HepG2 (cell line): Measurements from ENCODE around the gene DLEC1. TPM values are rescaled to one million over a fixed set of nuclear protein-coding genes. Genes with fewer than 3 reads are reported as not detected.

Experiments
- EHMT2 ChIP-seq: fragments of 200-600 bp; sonication (generic); IDR thresholded peaks from 2 replicates; pipeline ENCODE4 v1.7.0; 2017; ENCODE audit warnings: antibody characterized with exemption, low read depth, low read length, borderline replicate concordance
- FLYWCH1 ChIP-seq: sonication (generic); formaldehyde crosslinking; IDR thresholded peaks from 2 replicates; pipeline ENCODE4 v1.8.1; 2023; ENCODE audit warnings: mild to moderate bottlenecking, missing genetic modification reagents
- FOXC1 ChIP-seq: sonication (generic); formaldehyde crosslinking; IDR thresholded peaks from 2 replicates; pipeline ENCODE4 v1.8.0; 2022; ENCODE audit warnings: mild to moderate bottlenecking, missing genetic modification reagents, borderline replicate concordance
- GATAD2A ChIP-seq: IDR thresholded peaks from 2 replicates; pipeline ENCODE4 v1.6.1; 2016
- JDP2 ChIP-seq: sonication (generic); formaldehyde crosslinking; IDR thresholded peaks from 2 replicates; pipeline ENCODE4 v1.8.1; 2022; ENCODE audit warnings: missing genetic modification reagents, borderline replicate concordance
- ONECUT2 ChIP-seq: sonication (generic); formaldehyde crosslinking; IDR thresholded peaks from 2 replicates; pipeline ENCODE4 v1.4.0; 2020; ENCODE audit warnings: missing genetic modification reagents
- SALL2 ChIP-seq: sonication (generic); formaldehyde crosslinking; IDR thresholded peaks from 2 replicates; pipeline ENCODE4 v1.8.1; 2023; ENCODE audit warnings: mild to moderate bottlenecking, missing genetic modification reagents, inconsistent platforms
- SCMH1 ChIP-seq: sonication (generic); formaldehyde crosslinking; IDR thresholded peaks from 2 replicates; pipeline ENCODE4 v1.9.0; 2021; ENCODE audit warnings: missing genetic modification reagents, mild to moderate bottlenecking, borderline replicate concordance
- STAG1 ChIP-seq: sonication (generic); formaldehyde crosslinking; IDR thresholded peaks from 2 replicates; pipeline ENCODE4 v1.4.0; 2020; ENCODE audit warnings: missing genetic modification reagents
- XRCC5 ChIP-seq: fragments of 200-400 bp; formaldehyde crosslinking; optimal IDR thresholded peaks from 2 replicates; pipeline ENCODE3; 2017; ENCODE audit warnings: mild to moderate bottlenecking, low read length
- ZFP62 ChIP-seq: sonication (generic); formaldehyde crosslinking; IDR thresholded peaks from 2 replicates; pipeline ENCODE4 v1.4.0; 2020; ENCODE audit warnings: missing genetic modification reagents
- ZKSCAN8 ChIP-seq: IDR thresholded peaks from 2 replicates; pipeline ENCODE4 v1.6.1; 2016; ENCODE audit warnings: borderline replicate concordance, missing genetic modification reagents, missing compliant biosample characterization
- ZNF12 ChIP-seq: sonication (generic); formaldehyde crosslinking; IDR thresholded peaks from 2 replicates; pipeline ENCODE4 v1.5.0; 2020; ENCODE audit warnings: missing genetic modification reagents
- ZNF354B ChIP-seq: sonication (generic); formaldehyde crosslinking; IDR thresholded peaks from 2 replicates; pipeline ENCODE4 v1.8.0; 2022; ENCODE audit warnings: mild to moderate bottlenecking, missing genetic modification reagents
- ZNF569 ChIP-seq: sonication (generic); formaldehyde crosslinking; IDR thresholded peaks from 2 replicates; pipeline ENCODE4 v1.5.0; 2020; ENCODE audit warnings: mild to moderate bottlenecking, missing genetic modification reagents, moderate library complexity, borderline replicate concordance
- ZNF616 ChIP-seq: sonication (generic); formaldehyde crosslinking; IDR thresholded peaks from 2 replicates; pipeline ENCODE4 v1.5.0; 2020; ENCODE audit warnings: low read depth, mild to moderate bottlenecking, missing genetic modification reagents
- ZNF724P ChIP-seq: sonication (generic); formaldehyde crosslinking; IDR thresholded peaks from 2 replicates; pipeline ENCODE4 v1.8.0; 2022; ENCODE audit warnings: missing genetic modification reagents, borderline replicate concordance
- polyA plus RNA-seq, 8 experiments: library from polyadenylated mRNA; depleted of rRNA in 3 of 8; stranded (reverse) in 7 of 8; unstranded in 1 of 8; fragments of >200 nt; fragmentation: Illumina TruSeq in 4 of 8; extraction: Trizol in 4 of 8; gene quantifications; 2 replicates each; pipeline versions ENCODE4 v1.2.1 to v1.2.3, GENCODE V29; 2011 to 2016; ENCODE audit warnings: low read depth in 4 of 8, missing spikeins in 1 of 8, mixed read lengths in 1 of 8; ENCODE audit not compliant: insufficient read depth in 1 of 8
- total RNA-seq, 5 experiments: library from RNA; depleted of rRNA; stranded (reverse); fragments of >200 nt; fragmentation: Illumina TruSeq; extraction: Trizol; gene quantifications; 2 replicates each; pipeline ENCODE4 v1.2.3, GENCODE V29; 2016; ENCODE audit warnings: low read depth in 1 of 5
- TF ChIP-seq, protein P1 (sequence below): sonication (generic); formaldehyde crosslinking; IDR thresholded peaks from 2 replicates; pipeline ENCODE4 v1.5.0; 2020; ENCODE audit warnings: missing genetic modification reagents
- TF ChIP-seq, protein P2 (sequence below): sonication (generic); formaldehyde crosslinking; IDR thresholded peaks from one replicate; pipeline ENCODE4 v1.5.1; 2020; ENCODE audit warnings: mild to moderate bottlenecking, missing genetic modification reagents; ENCODE audit errors: not compliant biosample characterization
- TF ChIP-seq, protein P3 (sequence below): sonication (generic); formaldehyde crosslinking; IDR thresholded peaks from 2 replicates; pipeline ENCODE4 v1.4.0; 2020; ENCODE audit warnings: low read depth, mild to moderate bottlenecking, missing genetic modification reagents
- TF ChIP-seq, protein P4 (sequence below): sonication (generic); formaldehyde crosslinking; IDR thresholded peaks from 2 replicates; pipeline ENCODE4 v1.4.0; 2020; ENCODE audit warnings: low read depth, mild to moderate bottlenecking, missing genetic modification reagents

DLEC1 gene
- total and polyA plus RNA-seq, 2 of the 13 experiments (the other 11 are each of a cell fraction or from before 2014, with no cell fraction given) = 0.09 TPM; not detected in 1

DNA sequence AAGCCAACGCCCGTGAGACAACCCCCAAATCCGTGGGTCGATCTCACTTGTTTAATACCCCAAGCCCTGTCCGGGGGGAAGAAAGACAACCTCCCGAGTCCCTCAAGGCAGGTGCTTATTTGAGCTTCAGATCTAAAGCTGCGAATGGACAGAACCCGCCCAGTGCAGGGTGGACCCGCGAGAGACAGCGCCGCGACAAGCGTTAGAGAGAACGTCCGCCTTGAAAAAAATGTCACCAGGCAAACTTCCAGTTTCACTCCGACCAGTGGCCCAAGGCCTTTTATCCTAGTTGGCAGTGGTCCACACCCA is 125.6 kb downstream of the DLEC1 start (continued):
- TF ChIP-seq SALL2 (no peak), ZNF569 (CRISPR knock-in tag) (0 out of 2 replicates have a peak, but pooled peaks have one; percentile 44), FOXC1 (CRISPR knock-in tag) (no peak), XRCC5 (no peak), GATAD2A (no peak), ONECUT2 (no peak), JDP2 (CRISPR knock-in tag) (no peak), ZNF616 (CRISPR knock-in tag) (no peak), SCMH1 (CRISPR knock-in tag) (no peak), EHMT2 (no peak), STAG1 (CRISPR knock-in tag) (no peak), ZNF354B (CRISPR knock-in tag) (no peak), ZKSCAN8 (no peak), FLYWCH1 (CRISPR knock-in tag) (no peak), ZFP62 (CRISPR knock-in tag) (no peak), ZNF12 (CRISPR knock-in tag) (no peak), ZNF724P (CRISPR knock-in tag) (no peak)
- TF ChIP-seq, protein P1, sequence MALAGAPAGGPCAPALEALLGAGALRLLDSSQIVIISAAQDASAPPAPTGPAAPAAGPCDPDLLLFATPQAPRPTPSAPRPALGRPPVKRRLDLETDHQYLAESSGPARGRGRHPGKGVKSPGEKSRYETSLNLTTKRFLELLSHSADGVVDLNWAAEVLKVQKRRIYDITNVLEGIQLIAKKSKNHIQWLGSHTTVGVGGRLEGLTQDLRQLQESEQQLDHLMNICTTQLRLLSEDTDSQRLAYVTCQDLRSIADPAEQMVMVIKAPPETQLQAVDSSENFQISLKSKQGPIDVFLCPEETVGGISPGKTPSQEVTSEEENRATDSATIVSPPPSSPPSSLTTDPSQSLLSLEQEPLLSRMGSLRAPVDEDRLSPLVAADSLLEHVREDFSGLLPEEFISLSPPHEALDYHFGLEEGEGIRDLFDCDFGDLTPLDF = no peak
- TF ChIP-seq, protein P2, sequence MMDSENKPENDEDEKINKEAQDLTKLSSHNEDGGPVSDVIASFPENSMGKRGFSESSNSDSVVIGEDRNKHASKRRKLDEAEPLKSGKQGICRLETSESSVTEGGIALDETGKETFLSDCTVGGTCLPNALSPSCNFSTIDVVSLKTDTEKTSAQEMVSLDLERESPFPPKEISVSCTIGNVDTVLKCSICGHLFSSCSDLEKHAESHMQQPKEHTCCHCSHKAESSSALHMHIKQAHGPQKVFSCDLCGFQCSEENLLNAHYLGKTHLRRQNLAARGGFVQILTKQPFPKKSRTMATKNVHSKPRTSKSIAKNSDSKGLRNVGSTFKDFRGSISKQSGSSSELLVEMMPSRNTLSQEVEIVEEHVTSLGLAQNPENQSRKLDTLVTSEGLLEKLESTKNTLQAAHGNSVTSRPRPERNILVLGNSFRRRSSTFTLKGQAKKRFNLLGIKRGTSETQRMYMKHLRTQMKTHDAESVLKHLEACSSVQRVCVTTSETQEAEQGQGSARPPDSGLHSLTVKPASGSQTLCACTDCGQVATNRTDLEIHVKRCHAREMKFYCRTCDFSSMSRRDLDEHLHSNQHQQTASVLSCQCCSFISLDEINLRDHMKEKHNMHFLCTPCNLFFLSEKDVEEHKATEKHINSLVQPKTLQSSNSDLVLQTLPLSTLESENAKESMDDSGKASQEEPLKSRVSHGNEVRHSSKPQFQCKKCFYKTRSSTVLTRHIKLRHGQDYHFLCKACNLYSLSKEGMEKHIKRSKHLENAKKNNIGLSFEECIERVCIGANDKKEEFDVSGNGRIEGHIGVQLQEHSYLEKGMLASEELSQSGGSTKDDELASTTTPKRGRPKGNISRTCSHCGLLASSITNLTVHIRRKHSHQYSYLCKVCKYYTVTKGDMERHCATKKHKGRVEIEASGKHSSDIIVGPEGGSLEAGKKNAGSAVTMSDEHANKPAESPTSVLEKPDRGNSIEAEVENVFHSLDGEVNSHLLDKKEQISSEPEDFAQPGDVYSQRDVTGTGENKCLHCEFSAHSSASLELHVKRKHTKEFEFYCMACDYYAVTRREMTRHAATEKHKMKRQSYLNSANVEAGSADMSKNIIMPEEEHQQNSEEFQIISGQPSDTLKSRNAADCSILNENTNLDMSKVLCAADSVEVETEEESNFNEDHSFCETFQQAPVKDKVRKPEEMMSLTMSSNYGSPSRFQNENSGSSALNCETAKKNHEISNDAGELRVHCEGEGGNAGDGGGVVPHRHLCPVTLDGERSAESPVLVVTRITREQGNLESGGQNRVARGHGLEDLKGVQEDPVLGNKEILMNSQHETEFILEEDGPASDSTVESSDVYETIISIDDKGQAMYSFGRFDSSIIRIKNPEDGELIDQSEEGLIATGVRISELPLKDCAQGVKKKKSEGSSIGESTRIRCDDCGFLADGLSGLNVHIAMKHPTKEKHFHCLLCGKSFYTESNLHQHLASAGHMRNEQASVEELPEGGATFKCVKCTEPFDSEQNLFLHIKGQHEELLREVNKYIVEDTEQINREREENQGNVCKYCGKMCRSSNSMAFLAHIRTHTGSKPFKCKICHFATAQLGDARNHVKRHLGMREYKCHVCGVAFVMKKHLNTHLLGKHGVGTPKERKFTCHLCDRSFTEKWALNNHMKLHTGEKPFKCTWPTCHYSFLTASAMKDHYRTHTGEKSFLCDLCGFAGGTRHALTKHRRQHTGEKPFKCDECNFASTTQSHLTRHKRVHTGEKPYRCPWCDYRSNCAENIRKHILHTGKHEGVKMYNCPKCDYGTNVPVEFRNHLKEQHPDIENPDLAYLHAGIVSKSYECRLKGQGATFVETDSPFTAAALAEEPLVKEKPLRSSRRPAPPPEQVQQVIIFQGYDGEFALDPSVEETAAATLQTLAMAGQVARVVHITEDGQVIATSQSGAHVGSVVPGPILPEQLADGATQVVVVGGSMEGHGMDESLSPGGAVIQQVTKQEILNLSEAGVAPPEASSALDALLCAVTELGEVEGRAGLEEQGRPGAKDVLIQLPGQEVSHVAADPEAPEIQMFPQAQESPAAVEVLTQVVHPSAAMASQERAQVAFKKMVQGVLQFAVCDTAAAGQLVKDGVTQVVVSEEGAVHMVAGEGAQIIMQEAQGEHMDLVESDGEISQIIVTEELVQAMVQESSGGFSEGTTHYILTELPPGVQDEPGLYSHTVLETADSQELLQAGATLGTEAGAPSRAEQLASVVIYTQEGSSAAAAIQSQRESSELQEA (CRISPR knock-in tag) = no peak
- TF ChIP-seq, protein P3, sequence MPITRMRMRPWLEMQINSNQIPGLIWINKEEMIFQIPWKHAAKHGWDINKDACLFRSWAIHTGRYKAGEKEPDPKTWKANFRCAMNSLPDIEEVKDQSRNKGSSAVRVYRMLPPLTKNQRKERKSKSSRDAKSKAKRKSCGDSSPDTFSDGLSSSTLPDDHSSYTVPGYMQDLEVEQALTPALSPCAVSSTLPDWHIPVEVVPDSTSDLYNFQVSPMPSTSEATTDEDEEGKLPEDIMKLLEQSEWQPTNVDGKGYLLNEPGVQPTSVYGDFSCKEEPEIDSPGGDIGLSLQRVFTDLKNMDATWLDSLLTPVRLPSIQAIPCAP = no peak
- TF ChIP-seq, protein P4, sequence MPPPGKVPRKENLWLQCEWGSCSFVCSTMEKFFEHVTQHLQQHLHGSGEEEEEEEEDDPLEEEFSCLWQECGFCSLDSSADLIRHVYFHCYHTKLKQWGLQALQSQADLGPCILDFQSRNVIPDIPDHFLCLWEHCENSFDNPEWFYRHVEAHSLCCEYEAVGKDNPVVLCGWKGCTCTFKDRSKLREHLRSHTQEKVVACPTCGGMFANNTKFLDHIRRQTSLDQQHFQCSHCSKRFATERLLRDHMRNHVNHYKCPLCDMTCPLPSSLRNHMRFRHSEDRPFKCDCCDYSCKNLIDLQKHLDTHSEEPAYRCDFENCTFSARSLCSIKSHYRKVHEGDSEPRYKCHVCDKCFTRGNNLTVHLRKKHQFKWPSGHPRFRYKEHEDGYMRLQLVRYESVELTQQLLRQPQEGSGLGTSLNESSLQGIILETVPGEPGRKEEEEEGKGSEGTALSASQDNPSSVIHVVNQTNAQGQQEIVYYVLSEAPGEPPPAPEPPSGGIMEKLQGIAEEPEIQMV = peak; percentile 45; the same call in 1 of the 2 replicates
